Endothelial cell of umbilical vein (primary cell): Measurements from ENCODE around the gene MICALL1. TPM values are rescaled to one million over a fixed set of nuclear protein-coding genes. Genes with fewer than 3 reads are reported as not detected.

Experiments
- BruUV-seq: library from RNA; stranded (reverse); fragments of 400-500 nt; replicated peaks from 2 replicates; lab custom pipeline; 2021; lab: Mats Ljungman, UMichigan
- CTCF ChIA-PET: fragments of 300-600, 350-600 bp; sonication (Branson Sonifier 250); formaldehyde crosslinking; loops from one replicate; lab custom pipeline; 2021; ENCODE audit warnings: antibody characterized with exemption, inconsistent platforms; lab: Charles Lee
- POLR2A ChIA-PET: fragments of 300-600, 350-600 bp; sonication (Branson Sonifier 250); formaldehyde crosslinking; loops from one replicate; lab custom pipeline; 2021; ENCODE audit warnings: antibody characterized with exemption, inconsistent platforms; lab: Charles Lee
- DNase-seq: peaks from one replicate; pipeline ENCODE4 v3.0.0-alpha.2; 2011; ENCODE audit warnings: low read depth, low spot score
- FAIRE-seq: peaks from 2 replicates; lab custom pipeline; 2011; peaks lifted over from hg19 to GRCh38; lab: Jason Lieb, UNC
- H2AFZ ChIP-seq: 2 replicates; pipeline ENCODE4 v1.6.0; 2012; ENCODE audit warnings: low read depth, low read length, control low read depth, inconsistent platforms
- H3K27ac ChIP-seq: 2 replicates; pipeline ENCODE4 v1.5.1; 2011; ENCODE audit warnings: low read depth, mild to moderate bottlenecking, control low read depth, low read length, moderate library complexity; ENCODE audit not compliant: insufficient read depth
- H3K27me3 ChIP-seq, 2 experiments: 2 replicates each; pipeline versions ENCODE4 v1.6.0 to v1.6.1; 2011; ENCODE audit warnings: low read length in 2 of 2, mixed read lengths in 1 of 2; ENCODE audit not compliant: control insufficient read depth in 2 of 2, insufficient read depth in 2 of 2
- H3K36me3 ChIP-seq, 2 experiments: 2 replicates in 1 of 2; 3 replicates in 1 of 2; pipeline ENCODE4 v1.5.1; 2011; ENCODE audit warnings: low read length in 2 of 2, mild to moderate bottlenecking in 1 of 2, moderate library complexity in 1 of 2; ENCODE audit not compliant: control insufficient read depth in 2 of 2, insufficient read depth in 2 of 2; ENCODE audit errors: extremely low read depth in 1 of 2
- H3K4me1 ChIP-seq: 3 replicates; pipeline ENCODE4 v1.5.1; 2011; ENCODE audit warnings: mild to moderate bottlenecking, low read length; ENCODE audit not compliant: control insufficient read depth, insufficient read depth; ENCODE audit errors: extremely low read depth
- H3K4me2 ChIP-seq: 2 replicates; pipeline ENCODE4 v1.6.1; 2011; ENCODE audit warnings: low read length, control low read depth, mixed read lengths; ENCODE audit not compliant: insufficient read depth
- H3K4me3 ChIP-seq, 3 experiments: fragments of 200-600 bp in 1 of 3; sonication (generic), shearing (Covaris generic) in 1 of 3; replicated peaks in 1 of 3; 2 replicates each; pipeline ENCODE4 v1.5.1; 2011 to 2016; ENCODE audit warnings: control low read depth in 3 of 3, low read length in 3 of 3, mild to moderate bottlenecking in 2 of 3, inconsistent platforms in 1 of 3, low read depth in 1 of 3, moderate library complexity in 1 of 3; ENCODE audit not compliant: insufficient read depth in 1 of 3
- H3K79me2 ChIP-seq: 2 replicates; pipeline ENCODE4 v1.6.0; 2012; ENCODE audit warnings: low read length, inconsistent platforms; ENCODE audit not compliant: control insufficient read depth, insufficient read depth
- H3K9ac ChIP-seq: replicated peaks from 2 replicates; pipeline ENCODE3; 2011; ENCODE audit warnings: low read length, control low read depth; ENCODE audit not compliant: insufficient read depth; ENCODE audit errors: extremely low read depth
- H3K9me1 ChIP-seq: replicated peaks from 3 replicates; pipeline ENCODE4 v1.6.0; 2011; ENCODE audit warnings: mild to moderate bottlenecking, low read length; ENCODE audit not compliant: control insufficient read depth, insufficient read depth; ENCODE audit errors: extremely low read depth
- H3K9me3 ChIP-seq: replicated peaks from 2 replicates; pipeline ENCODE4 v1.5.1; 2012; ENCODE audit warnings: low read length, inconsistent platforms; ENCODE audit not compliant: control insufficient read depth, insufficient read depth
- H4K20me1 ChIP-seq: replicated peaks from 2 replicates; pipeline ENCODE3; 2011; ENCODE audit warnings: mild to moderate bottlenecking, low read length; ENCODE audit not compliant: control insufficient read depth, insufficient read depth; ENCODE audit errors: extremely low read depth
- JUN ChIP-seq: IDR thresholded peaks from 2 replicates; pipeline ENCODE4 v1.6.1; 2011; ENCODE audit warnings: borderline replicate concordance, low read depth; ENCODE audit not compliant: insufficient read length, insufficient read depth
- MAX ChIP-seq: IDR thresholded peaks from 2 replicates; pipeline ENCODE4 v1.6.1; 2011; ENCODE audit not compliant: insufficient read depth, insufficient read length
- dilution Hi-C: fragments of 300-500 bp; cut with MboI; formaldehyde crosslinking; loops from one replicate; pipeline ENCODE4 v1.15.0; 2019; ENCODE audit warnings: low sequenced_read_pairs; ENCODE audit not compliant: extremely low pct_ligation_motif_present
- intact Hi-C: fragments of 100-400 bp; cut with micrococcal nuclease; formaldehyde crosslinking; loops from one replicate; pipeline ENCODE4 v1.10.0; 2022
- microRNA-seq: library from miRNA; unstranded; fragments of <30 nt; microRNA quantifications from one replicate; pipeline ENCODE4 v1.2.0, GENCODE V29; 2021; ENCODE audit warnings: borderline number of aligned reads, borderline replicate concordance
- polyA plus RNA-seq, 4 experiments: library from polyadenylated mRNA; depleted of rRNA in 3 of 4; stranded (reverse) in 3 of 4; unstranded in 1 of 4; fragments of >200 nt; gene quantifications; 2 replicates each; pipeline versions ENCODE4 v1.2.1 to v1.2.3, GENCODE V29; 2011 to 2012; ENCODE audit warnings: missing spikeins in 1 of 4
- total RNA-seq: library from RNA; stranded (reverse); gene quantifications from 2 replicates; pipeline ENCODE4 v1.2.3, GENCODE V29; 2021

Gene MICALL1
- total and polyA plus RNA-seq, 2 donors (not counting 3 experiments of a cell fraction or from before 2014, with no cell fraction given) = 23.9 to 66.9 TPM

DNA sequence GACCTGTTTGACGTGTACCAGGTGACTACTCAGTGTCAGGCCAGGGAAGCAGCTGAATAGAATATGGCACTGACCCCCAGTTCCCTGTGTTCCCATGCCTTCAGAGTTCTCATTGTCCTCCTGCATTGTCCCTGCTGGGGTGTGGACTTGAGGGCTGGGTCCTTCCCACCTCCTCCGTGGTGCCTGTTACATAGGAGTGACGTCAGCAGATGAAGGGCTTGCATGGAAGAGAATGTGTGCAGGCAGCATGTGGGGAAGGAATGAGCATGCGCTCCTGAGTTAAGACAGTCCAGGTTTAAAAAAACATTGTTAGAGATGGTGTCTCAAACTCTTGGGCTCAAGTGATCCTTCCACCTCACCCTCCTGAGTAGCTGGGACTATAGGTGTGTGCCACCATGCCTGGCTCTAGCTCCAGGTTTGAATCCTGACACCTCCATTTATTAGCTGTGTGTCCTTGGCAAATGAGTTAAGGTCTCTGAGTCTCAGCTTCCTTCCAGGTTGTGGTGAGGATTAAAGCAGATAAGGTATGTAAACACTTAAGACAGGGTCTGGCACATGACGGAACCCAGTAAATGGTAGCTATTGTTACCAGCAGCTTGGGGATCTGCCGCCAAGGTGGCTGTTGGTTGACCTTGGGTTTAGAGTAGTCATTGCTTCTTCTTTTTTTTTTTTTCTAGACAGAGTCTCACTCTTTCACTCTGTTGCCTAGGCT is 85.8 kb downstream of the MICALL1 start:
- H3K9me1 ChIP-seq = no peaks in the 10 kb centered on the region
- no peak overlapping the region for H3K4me2 ChIP-seq
- H3K27ac ChIP-seq = no peak overlapping the region
- no peaks in the 10 kb centered on the region for H4K20me1 ChIP-seq
- no peak overlapping the region for H3K4me3 ChIP-seq
- no peaks in the 10 kb centered on the region for H3K4me1 ChIP-seq
- TF ChIP-seq JUN = no peak
- TF ChIP-seq MAX = no peak
- no peaks in the 10 kb centered on the region for H3K36me3 ChIP-seq
- H3K27me3 ChIP-seq = no peaks in the 10 kb centered on the region
- ChIA-PET CTCF (interaction anchor here (1.3 kb wide), 2 partner anchors 12 to 20 kb away, joined by 3 read pairs; no protein-coding TSS in a partner anchor), POLR2A (no interaction called here)
- FAIRE-seq (no peak), DNase-seq (no peak)
- dilution Hi-C loops (no loop called here), intact Hi-C loops (no loop called here)
- H3K79me2 ChIP-seq = no peaks in the 10 kb centered on the region
- BruUV-seq = no TSS peak
- no peaks in the 10 kb centered on the region for H3K9me3 ChIP-seq
- H2AFZ ChIP-seq = no peak overlapping the region
- H3K9ac ChIP-seq = no peak overlapping the region

Small RNA genes lying within 50 kb of the gene (microRNA-seq; reads per million reads assigned to microRNA genes)
- gene MIR4534 = not detected
- gene MIR6820 = not detected

Other genes with a start within 250 kb of the MICALL1 start
- gene PDXP, start 247.6 kb upstream of the MICALL1 start, total RNA-seq = 14.8 and 18.0 TPM in 2 replicates
- gene PDXP, start 247.6 kb upstream of the MICALL1 start, polyA plus RNA-seq = 20.0 and 22.6 TPM in 2 replicates
- gene LGALS1, start 230.7 kb upstream of the MICALL1 start, total RNA-seq = 2,698 and 3,340 TPM in 2 replicates
- gene LGALS1, start 230.7 kb upstream of the MICALL1 start, polyA plus RNA-seq = 13,642 and 14,745 TPM in 2 replicates
- gene NOL12, start 220.0 kb upstream of the MICALL1 start, total RNA-seq = 29.1 and 31.5 TPM in 2 replicates
- 22.0 and 23.2 TPM in 2 replicates for gene NOL12, start 220.0 kb upstream of the MICALL1 start, polyA plus RNA-seq
- 104 TPM in 2 replicates for gene TRIOBP, start 209.2 kb upstream of the MICALL1 start, total RNA-seq
- gene TRIOBP, start 209.2 kb upstream of the MICALL1 start, polyA plus RNA-seq = 53.8 and 60.6 TPM in 2 replicates
- 19.7 and 19.9 TPM in 2 replicates for gene GCAT, start 98.4 kb upstream of the MICALL1 start, total RNA-seq
- 19.7 and 24.4 TPM in 2 replicates for gene GCAT, start 98.4 kb upstream of the MICALL1 start, polyA plus RNA-seq
- not detected in 2 replicates for gene GALR3, start 82.9 kb upstream of the MICALL1 start, total RNA-seq
- not detected in 2 replicates for gene GALR3, start 82.9 kb upstream of the MICALL1 start, polyA plus RNA-seq
- gene ANKRD54, start 62.0 kb upstream of the MICALL1 start, total RNA-seq = 25.5 and 26.0 TPM in 2 replicates
- gene ANKRD54, start 62.0 kb upstream of the MICALL1 start, polyA plus RNA-seq = 26.7 and 40.0 TPM in 2 replicates
- 442 and 479 TPM in 2 replicates for gene EIF3L, start 56.9 kb upstream of the MICALL1 start, total RNA-seq
- gene EIF3L, start 56.9 kb upstream of the MICALL1 start, polyA plus RNA-seq = 601 and 647 TPM in 2 replicates
- gene C22orf23, start 47.3 kb downstream of the MICALL1 start, total RNA-seq = 0.44 and 0.46 TPM in 2 replicates
- 0.23 and 0.43 TPM in 2 replicates for gene C22orf23, start 47.3 kb downstream of the MICALL1 start, polyA plus RNA-seq
- gene POLR2F, start 47.4 kb downstream of the MICALL1 start, total RNA-seq = 98.3 and 106 TPM in 2 replicates
- gene POLR2F, start 47.4 kb downstream of the MICALL1 start, polyA plus RNA-seq = 112 and 133 TPM in 2 replicates
- gene SOX10, start 78.3 kb downstream of the MICALL1 start, total RNA-seq = not detected in 2 replicates
- not detected in 2 replicates for gene SOX10, start 78.3 kb downstream of the MICALL1 start, polyA plus RNA-seq
- 18.0 and 18.5 TPM in 2 replicates for gene PICK1, start 151.1 kb downstream of the MICALL1 start, total RNA-seq
- gene PICK1, start 151.1 kb downstream of the MICALL1 start, polyA plus RNA-seq = 18.8 and 20.8 TPM in 2 replicates
- not detected in 2 replicates for gene SLC16A8, start 177.9 kb downstream of the MICALL1 start, total RNA-seq
- 0.06 and 0.14 TPM in 2 replicates for gene SLC16A8, start 177.9 kb downstream of the MICALL1 start, polyA plus RNA-seq
- gene BAIAP2L2, start 204.4 kb downstream of the MICALL1 start, total RNA-seq = 0.16 and 0.20 TPM in 2 replicates
- gene BAIAP2L2, start 204.4 kb downstream of the MICALL1 start, polyA plus RNA-seq = 0.35 and 0.43 TPM in 2 replicates